Lung (tissue), 12 donors: ENCODE data around the gene SPATC1L. TPM values are rescaled to one million over a fixed set of nuclear protein-coding genes. Genes with fewer than 3 reads are reported as not detected.

ENCODE experiments used
- ATAC-seq: fragments of 200-7000 bp; cut with Tn5 transposase; one replicate; pipeline ENCODE4 v1.9.1; 2020; ENCODE audit warnings: moderate number of reproducible peaks; ENCODE audit not compliant: insufficient read depth, low FRiP score
- DNase-seq, 3 donors: peaks; one replicate each; pipeline ENCODE4 v3.0.0-alpha.2; 2013 to 2017
- H3K27ac ChIP-seq, 2 donors: one replicate each; pipeline ENCODE4 v1.5.1; 2013; ENCODE audit warnings: mild to moderate bottlenecking in 2 of 2, moderate library complexity in 2 of 2, control low read depth in 1 of 2, inconsistent platforms in 1 of 2, low read depth in 1 of 2, low read length in 1 of 2
- H3K27me3 ChIP-seq, 3 donors: one replicate each; pipeline ENCODE4 v1.5.1; 2013; ENCODE audit warnings: low read length in 2 of 3; ENCODE audit not compliant: control insufficient read depth in 3 of 3, insufficient read depth in 3 of 3
- H3K36me3 ChIP-seq, 4 donors: one replicate each; pipeline ENCODE4 v1.5.1; 2013; ENCODE audit warnings: low read length in 4 of 4, mild to moderate bottlenecking in 1 of 4, moderate library complexity in 1 of 4; ENCODE audit not compliant: control insufficient read depth in 4 of 4, insufficient read depth in 4 of 4
- H3K4me1 ChIP-seq, 5 donors: one replicate each; pipeline ENCODE4 v1.5.1; 2013; ENCODE audit warnings: low read length in 5 of 5, mild to moderate bottlenecking in 2 of 5, moderate library complexity in 1 of 5; ENCODE audit not compliant: control insufficient read depth in 5 of 5, insufficient read depth in 5 of 5
- H3K4me3 ChIP-seq: one replicate; pipeline ENCODE4 v1.5.1; 2013; ENCODE audit warnings: mild to moderate bottlenecking, control low read depth, moderate library complexity
- H3K9ac ChIP-seq, 2 donors: one replicate each; pipeline ENCODE4 v1.5.1; 2013; ENCODE audit warnings: low read length in 2 of 2, control low read depth in 1 of 2; ENCODE audit not compliant: insufficient read depth in 1 of 2
- H3K9me3 ChIP-seq, 4 donors: one replicate each; pipeline ENCODE4 v1.5.1; 2013; ENCODE audit warnings: low read length in 3 of 4, mild to moderate bottlenecking in 1 of 4, moderate library complexity in 1 of 4; ENCODE audit not compliant: control insufficient read depth in 4 of 4, insufficient read depth in 3 of 4
- WGBS, 2 donors: extraction: QIAGEN DNeasy Blood & Tissue Kit; methylation state at CpG; one replicate each; pipeline ENCODE4 v1.1.7; 2013; 5-methylcytosine and 5-hydroxymethylcytosine counted together
- polyA plus RNA-seq, 2 donors: library from polyadenylated mRNA; stranded (reverse); fragments of 200-250 nt; gene quantifications; one replicate each; pipeline ENCODE4 v1.2.1, GENCODE V29; 2013
- total RNA-seq, 2 donors: library from RNA; depleted of rRNA in 1 of 2; stranded (reverse); fragments of >200 nt in 1 of 2; gene quantifications; one replicate each; pipeline ENCODE4 v1.2.1, GENCODE V29; 2014 to 2021
- TF ChIP-seq, protein P1 (sequence below): IDR thresholded peaks from 2 replicates; pipeline ENCODE4 v1.5.1; 2012; ENCODE audit warnings: mild to moderate bottlenecking; ENCODE audit errors: control extremely low read depth, extremely low read depth
- donor health status: control.
- donor health status: control.
- donor health status: Bipolar disorder and iron deficiency.
- donor health status: healthy.
- donor health status: DM: yes; HTN: yes; CAD: no.

Gene SPATC1L
- total and polyA plus RNA-seq, 4 donors = 6.6 to 15.6 (median 11.0) TPM

DNA sequence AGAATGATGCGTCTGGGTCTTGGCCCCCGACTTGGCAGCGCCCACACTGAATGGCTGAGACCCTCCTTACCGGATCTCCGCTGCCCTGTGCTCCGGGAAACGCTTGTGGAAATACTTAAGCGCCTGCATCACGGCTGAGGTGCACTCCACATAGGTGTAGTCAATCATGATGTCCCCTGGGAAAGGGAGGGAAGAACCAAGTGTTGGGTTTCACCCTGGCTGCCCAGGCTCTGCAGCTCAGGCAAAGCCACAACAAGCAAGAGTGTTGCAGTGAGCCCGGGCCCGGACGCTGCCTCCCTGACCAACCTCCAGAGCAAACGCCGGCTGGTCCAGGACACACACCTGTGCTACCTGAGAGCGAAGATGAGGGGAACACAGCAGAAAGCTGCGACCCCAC is 21.5 kb upstream of the SPATC1L start:
- 95% methylated on average over 16 of the region's 16 CpGs for WGBS, 2 donors
- H3K27ac ChIP-seq = no peak overlapping the region
- H3K4me1 ChIP-seq = no peaks in the 10 kb centered on the region
- TF ChIP-seq, protein P1, sequence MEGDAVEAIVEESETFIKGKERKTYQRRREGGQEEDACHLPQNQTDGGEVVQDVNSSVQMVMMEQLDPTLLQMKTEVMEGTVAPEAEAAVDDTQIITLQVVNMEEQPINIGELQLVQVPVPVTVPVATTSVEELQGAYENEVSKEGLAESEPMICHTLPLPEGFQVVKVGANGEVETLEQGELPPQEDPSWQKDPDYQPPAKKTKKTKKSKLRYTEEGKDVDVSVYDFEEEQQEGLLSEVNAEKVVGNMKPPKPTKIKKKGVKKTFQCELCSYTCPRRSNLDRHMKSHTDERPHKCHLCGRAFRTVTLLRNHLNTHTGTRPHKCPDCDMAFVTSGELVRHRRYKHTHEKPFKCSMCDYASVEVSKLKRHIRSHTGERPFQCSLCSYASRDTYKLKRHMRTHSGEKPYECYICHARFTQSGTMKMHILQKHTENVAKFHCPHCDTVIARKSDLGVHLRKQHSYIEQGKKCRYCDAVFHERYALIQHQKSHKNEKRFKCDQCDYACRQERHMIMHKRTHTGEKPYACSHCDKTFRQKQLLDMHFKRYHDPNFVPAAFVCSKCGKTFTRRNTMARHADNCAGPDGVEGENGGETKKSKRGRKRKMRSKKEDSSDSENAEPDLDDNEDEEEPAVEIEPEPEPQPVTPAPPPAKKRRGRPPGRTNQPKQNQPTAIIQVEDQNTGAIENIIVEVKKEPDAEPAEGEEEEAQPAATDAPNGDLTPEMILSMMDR = no peak
- peaks cover 5 to 62% (median 8%) of the 10 kb centered on the region in 4 donors for H3K36me3 ChIP-seq
- no peak overlapping the region for H3K9ac ChIP-seq
- no peak for DNase-seq
- H3K27me3 ChIP-seq = no peaks in the 10 kb centered on the region
- H3K4me3 ChIP-seq = no peak overlapping the region
- no peaks in the 10 kb centered on the region for H3K9me3 ChIP-seq
- no peak for ATAC-seq

DNA sequence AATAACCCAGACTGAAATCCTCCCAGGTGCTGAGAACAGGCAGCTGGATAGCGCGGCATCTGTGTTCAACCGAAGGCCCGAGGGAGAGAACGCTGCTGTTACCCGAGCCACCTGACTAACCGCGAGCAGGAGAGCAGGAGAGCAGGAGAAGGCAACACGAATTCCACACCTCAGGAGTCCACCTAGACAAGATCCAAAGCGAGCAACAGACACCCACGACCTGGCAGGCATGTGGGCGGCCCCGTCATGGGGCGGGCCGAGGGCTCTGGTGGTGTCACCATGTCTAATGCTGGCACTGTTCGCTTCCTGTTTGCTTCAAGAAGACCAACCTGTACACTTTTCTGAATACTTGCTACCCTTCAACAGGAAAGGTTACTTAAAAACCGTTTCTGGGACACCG is 20.9 kb upstream of the SPATC1L start:
- H3K27ac ChIP-seq = no peak overlapping the region
- no peak overlapping the region for H3K4me3 ChIP-seq
- WGBS, 2 donors = 92 to 93% methylated on average over 18 of the region's 18 CpGs
- H3K9me3 ChIP-seq = no peaks in the 10 kb centered on the region
- no peaks in the 10 kb centered on the region for H3K27me3 ChIP-seq
- DNase-seq = no peak
- no peak overlapping the region for H3K9ac ChIP-seq
- H3K36me3 ChIP-seq = peaks cover 2 to 56% (median 9%) of the 10 kb centered on the region in 4 donors
- TF ChIP-seq, protein P1 = no peak
- no peak for ATAC-seq
- no peaks in the 10 kb centered on the region for H3K4me1 ChIP-seq

DNA sequence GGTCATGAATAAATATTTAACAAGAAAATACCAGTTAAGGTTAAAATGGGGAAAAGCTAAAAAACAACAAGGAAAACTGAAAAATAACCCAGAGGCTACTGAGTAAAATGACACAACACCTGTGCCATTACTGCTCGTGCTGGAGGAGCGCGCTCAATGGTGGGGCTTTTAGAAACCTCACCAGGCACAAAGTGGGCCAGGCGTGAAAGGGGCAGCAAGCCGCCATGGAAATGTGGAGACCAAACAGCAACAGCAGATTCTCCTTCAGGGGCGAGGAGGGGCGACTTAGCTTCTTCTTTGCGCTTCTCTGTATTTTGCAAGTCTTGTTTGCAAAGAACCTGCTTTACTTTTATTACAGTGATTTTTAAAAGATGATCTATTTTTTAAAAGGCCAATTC is 18.9 kb upstream of the SPATC1L start:
- TF ChIP-seq, protein P1 = no peak
- Histone ChIP-seq H3K4me1 (no peaks in the 10 kb centered on the region), H3K9me3 (no peaks in the 10 kb centered on the region), H3K27ac (peak overlapping the region in 1 of 2 donors; percentile 3), H3K4me3 (no peak overlapping the region), H3K9ac (no peak overlapping the region), H3K36me3 (peaks cover 9 to 42% (median 16%) of the 10 kb centered on the region in 4 donors), H3K27me3 (no peaks in the 10 kb centered on the region)
- 96 to 98% methylated on average over 8 of the region's 8 CpGs for WGBS, 2 donors
- no peak for ATAC-seq
- no peak for DNase-seq

DNA sequence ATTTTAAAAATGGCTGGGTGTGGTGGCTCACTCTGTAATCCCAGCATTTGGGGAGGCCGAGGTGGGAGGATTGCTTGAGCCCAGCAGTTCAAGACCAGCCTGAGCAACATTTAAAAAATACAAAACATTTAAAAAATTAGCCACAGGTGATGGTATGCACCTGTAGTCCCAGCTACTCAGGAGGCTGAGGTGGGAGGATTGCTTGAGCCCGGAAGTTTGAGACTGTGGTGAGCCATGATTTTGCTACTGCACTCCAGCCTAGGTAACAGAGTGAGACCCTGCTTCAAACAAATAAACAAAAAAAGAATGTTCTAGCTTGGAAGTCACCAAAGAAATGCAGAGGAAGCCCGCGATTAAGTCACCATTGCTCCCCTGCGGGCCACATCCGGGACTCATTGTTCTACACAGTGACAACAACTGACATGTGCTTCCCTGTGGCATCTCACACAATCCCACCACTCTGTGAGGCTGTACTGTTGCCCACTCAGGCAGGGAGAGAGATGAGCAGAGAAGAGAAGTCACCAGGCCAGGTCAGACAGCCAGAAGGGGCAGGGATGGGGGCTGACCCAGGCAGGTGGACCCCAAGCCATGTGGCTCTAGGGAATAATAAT is 18.4 kb upstream of the SPATC1L start:
- WGBS, 2 donors = 84 to 91% methylated on average over 6 of the region's 6 CpGs
- H3K27ac ChIP-seq = peak overlapping the region; percentile 3 to 36

More for the DNA sequence above, 18.4 kb upstream of the SPATC1L start:
- no peak overlapping the region for H3K4me3 ChIP-seq
- peaks cover 9 to 37% (median 16%) of the 10 kb centered on the region in 4 donors for H3K36me3 ChIP-seq
- TF ChIP-seq, protein P1 = no peak
- no peaks in the 10 kb centered on the region for H3K9me3 ChIP-seq
- ATAC-seq (no peak), DNase-seq (no peak)
- no peaks in the 10 kb centered on the region for H3K4me1 ChIP-seq
- no peak overlapping the region for H3K9ac ChIP-seq
- H3K27me3 ChIP-seq = no peaks in the 10 kb centered on the region
